Left renal pelvis (tissue), 4 donors: Measurements from ENCODE around the gene CAMSAP2. TPM values are rescaled to one million over a fixed set of nuclear protein-coding genes. Genes with fewer than 3 reads are reported as not detected.
A peak's percentile ranks its signal among the peaks of the same experiment; 100 is the strongest.
"Not testable (repeated sequence)": the region's sequence is repeated elsewhere in the genome, so short reads cannot be mapped to it uniquely, and the experiment has no call there.

Experiments
- DNase-seq, 4 donors: peaks; one replicate each; pipeline ENCODE4 v3.0.0-alpha.2; 2013; ENCODE audit warnings: low read depth in 4 of 4, low spot score in 3 of 4
- polyA plus RNA-seq, 4 donors: library from polyadenylated mRNA; unstranded; fragments of 120-200 nt; gene quantifications; one replicate each; pipeline ENCODE4 v1.2.1, GENCODE V29; 2013; ENCODE audit not compliant: insufficient read length in 4 of 4

Gene CAMSAP2
- polyA plus RNA-seq, 4 donors: 35.6 to 47.8 (median 38.4) TPM

DNA sequence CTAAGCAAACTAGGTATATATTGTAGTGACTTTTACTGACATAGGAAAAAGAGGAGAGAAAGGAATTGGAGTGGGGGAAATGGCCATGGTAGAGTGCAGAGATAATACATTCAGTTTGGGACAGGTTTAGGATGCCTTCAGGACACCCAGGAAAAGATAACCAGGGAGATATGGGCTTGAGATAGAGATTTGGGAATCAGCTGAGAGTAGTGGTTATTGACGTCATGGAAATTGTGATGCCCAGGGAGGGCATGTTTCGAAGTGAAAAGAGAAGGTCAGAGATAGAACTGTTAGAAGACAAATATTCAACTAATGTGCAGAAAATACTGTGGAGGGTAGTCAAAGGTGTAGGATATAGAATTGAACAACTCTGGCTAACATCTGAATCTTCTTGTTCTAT lies 40.6 kb downstream of the CAMSAP2 start:
- no peak for DNase-seq

DNA sequence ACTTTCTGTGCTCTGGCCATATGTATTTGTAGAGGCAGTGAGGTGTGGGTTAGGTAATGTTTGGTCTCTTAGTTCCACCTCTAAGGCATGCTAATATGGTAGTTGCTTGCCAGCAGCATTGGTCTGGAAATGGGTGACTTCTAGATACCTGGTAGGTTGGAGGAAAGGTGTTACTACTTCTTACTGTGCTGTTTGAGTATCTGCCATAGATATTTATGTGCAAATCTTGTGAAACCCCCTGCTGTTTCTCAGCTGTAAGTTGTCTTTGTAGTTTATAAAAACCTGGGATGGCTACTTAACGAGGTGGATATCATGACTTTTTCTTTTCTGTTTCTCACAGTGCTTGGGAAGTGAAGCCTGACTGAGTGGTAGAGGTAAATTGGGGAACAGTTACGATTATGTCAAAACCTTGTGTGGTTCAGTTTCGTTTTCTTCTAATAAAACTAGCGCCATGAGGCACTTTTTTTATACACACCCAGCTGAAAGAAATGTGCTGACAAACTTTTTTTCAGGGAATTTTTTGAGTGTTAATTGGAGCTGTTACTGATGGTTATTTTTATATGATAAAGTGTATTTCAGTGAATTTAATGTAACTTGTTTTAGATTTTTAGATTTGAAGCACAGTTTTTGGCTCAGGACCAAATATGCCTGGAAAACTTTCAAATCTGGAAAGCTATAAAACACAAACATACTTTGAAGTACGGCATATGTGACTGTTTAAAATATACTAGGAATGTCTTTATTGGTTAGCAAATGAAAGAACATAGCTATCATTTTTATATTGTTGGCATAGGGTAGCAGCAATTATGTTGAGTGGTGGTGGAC lies 42.1 kb downstream of the CAMSAP2 start:
- DNase-seq: peak in 2 of 4 donors; percentile 12 to 39

DNA sequence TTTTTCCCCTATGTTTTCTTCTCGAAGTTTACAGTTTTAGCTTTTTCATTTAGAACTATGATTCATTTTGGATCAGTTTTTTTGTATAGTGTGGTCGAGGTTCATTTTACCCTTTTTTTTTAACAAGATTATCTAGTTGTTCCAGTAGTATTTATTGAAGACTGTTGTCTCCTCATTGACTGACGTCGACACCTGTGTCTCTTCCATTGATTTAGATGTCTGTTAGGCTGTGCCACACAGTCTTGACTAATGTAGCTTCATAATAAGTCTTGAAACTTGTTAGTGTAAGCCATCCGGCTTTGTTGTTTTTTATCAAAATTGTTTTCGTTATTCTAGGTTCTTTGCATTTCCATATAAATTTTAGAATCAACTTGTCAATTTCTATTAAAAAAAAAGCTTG lies 45.2 kb downstream of the CAMSAP2 start:
- no peak for DNase-seq

DNA sequence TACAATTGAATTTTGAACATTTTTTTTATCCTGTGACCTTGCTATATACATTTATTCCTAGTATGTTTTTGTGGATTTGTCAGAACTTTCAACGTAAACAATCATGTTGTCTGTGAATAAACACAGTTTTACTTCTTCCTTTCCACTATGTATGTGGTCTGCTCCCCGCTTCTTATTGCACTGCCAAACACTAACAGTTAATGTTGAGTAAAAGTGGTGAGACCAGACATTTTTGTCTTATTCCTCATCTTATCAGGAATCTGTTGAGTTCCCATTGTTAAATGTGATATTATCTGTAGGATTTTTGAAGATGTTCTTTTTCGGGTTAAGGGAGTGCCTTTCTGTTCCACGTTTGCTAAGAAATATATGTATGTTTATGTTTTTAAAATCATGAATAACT lies 45.9 kb downstream of the CAMSAP2 start:
- no peak for DNase-seq

DNA sequence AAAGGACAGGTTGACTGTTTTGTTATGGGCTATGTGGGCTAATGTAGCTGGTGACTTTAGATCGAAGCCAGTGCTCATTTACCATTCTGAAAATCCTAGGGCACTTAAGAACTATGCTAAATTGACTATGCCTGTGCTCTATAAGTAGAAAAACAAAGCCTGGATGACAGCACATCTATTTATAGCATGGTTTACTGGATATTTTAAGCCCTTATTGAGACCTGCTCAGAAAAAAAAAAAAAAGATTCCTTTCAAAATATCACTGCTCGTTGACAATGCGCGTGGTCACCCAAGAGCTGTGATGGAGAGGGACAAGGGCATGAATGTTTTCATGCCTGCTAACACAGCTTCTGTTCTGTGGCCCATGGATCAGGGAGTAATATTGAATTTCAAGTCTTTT lies 48.1 kb downstream of the CAMSAP2 start:
- DNase-seq: no peak

DNA sequence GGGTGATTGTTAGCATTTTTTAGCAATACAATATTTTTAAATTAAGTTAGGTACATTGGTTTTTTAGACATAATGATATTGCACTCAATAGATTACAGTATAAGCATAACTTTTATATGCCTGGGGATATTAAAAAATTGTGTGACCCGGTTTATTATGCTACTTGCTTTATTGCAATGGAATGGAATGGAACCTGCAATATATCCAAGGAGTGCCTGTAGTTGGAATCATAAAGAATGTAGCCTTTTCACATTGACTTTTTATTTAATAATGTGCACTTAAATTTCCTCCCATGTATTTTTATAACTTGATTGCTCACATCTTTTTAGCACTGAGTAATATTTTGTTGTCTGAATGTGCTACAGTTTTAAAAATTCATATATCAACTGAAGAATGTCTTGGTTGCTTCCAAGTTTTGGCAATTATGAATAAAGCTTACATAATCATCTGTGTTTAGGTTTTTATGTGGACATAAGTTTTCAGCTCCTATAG lies 49.2 kb downstream of the CAMSAP2 start:
- DNase-seq: no peak

DNA sequence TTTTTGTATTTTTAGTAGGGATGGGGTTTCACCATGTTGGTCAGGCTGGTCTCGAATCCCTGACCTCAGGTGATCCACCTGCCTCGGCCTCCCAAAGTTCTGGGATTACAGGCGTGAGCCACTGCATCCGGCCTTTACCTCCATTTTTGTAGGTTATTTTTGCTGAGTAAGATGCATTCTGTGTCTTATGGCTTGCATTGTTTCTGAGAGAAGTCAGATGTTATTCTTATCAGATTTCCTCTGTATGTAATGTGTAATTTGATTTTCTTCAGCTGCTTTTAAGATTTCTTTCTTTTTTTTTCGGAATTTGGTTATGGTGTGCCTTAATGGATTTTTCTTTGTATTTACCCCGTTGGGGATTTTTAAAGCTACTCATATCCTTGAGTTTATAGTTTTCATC lies 52.3 kb downstream of the CAMSAP2 start:
- not testable (repeated sequence) for DNase-seq

DNA sequence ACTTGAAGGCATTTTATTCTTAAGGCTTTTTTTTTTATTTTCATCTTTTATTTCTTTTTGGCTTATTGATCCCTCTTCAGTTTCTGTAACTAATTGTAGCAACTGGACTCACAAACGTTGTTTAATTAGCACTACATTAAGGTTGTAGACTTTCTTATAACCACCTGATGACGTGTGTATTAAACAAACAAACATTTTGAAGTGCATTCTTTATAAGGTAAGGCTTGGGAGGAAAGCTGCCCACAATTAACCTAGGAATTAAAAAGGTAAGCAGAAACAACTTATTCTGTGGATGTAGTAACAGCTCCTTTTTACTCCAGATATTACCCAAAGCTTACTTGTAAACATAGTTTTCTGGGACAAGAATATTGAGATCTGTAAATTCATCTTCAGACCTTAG lies 55.0 kb downstream of the CAMSAP2 start:
- DNase-seq: no peak

DNA sequence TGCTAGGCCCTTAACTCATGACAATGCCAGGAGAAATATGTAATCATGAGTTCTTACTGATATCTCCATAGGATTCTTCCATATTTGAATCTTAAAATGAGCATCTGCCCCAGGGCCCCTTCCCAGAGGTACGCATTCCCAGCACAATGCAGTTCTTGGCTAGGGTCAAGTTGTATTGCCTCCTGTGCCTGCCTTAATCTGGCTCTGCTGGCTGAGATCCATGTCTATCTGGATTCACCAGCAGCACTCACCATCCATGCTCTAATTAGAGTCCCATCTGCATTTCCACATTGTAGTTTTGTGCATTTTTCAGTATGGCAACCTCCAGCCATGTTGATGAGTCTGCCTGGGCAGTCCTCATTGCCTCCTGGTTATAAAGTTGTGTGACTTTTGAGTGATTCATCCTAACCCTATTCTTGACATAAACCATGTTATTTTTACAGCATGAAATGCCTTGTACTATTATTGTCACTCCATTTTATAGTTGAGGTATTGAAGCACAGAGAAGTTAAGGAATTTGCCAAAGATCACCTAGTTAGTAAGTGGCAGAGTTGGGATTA lies 55.9 kb downstream of the CAMSAP2 start:
- no peak for DNase-seq

DNA sequence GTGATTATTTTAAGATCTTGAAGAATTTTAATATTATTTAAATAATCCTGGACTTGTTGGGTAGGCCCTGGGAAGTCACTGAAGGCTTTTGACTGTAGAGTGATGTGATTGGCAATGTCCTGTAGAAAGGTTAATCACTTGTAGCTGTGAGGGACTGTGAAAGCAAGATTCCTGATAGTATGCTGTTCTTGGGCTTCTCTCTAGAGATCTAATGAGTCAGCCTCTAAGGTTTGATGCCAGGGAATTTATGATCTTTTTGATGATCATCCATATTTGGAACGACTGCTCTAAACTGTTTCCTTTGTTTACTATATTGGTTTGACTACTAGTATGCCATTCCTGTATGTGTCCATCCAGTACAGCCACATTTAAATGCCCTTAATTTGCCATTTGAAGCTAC lies 56.5 kb downstream of the CAMSAP2 start:
- DNase-seq: no peak

DNA sequence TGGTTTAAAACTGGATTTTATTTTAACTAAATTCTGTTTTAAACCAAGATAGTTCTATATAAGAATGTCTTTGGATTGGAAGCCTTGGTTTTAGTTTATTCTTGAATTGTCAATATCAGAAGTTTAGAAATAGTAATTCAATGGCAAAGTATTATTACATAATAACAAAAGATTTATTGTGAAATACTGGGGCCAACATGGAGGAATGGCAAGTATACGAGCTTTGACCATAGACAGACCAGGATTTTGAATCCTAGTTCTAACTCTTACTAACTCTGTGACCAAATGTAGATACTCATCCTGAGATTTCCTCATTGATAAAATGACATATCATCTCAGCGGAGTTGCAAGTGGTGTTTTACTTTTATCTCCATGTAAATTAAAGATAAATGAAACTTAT lies 63.3 kb downstream of the CAMSAP2 start:
- no peak for DNase-seq

DNA sequence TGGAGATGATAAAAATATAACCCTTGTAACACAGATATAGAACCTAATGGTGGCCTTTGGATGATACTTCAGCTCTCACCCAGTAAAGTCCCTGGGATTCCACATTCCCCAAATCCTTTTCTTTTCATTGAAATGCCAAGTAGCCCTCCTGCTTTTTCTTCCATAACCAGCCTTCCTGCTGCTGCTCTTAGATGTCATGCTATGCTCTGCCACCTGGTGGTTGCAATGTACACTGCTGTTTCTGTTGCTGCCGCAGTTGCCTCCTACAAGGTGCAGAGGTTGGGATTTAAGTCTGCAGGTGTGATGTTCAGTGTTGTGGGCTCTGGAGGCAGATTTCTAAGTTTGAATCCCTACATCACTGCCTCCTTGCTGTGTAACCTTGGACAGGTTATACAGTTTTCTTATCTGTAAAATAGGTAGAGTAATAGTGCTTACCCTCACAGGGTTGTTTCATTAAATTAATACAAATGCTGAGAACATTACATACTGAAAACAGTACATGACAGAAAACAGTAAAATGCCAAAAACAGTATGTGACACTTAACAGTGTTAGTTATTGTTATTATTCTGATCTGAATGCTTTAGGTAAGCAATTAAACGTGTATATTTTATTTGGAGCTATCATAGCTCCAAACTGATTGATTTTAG lies 64.3 kb downstream of the CAMSAP2 start:
- peak; percentile 55 to 70 (median 60) for DNase-seq

DNA sequence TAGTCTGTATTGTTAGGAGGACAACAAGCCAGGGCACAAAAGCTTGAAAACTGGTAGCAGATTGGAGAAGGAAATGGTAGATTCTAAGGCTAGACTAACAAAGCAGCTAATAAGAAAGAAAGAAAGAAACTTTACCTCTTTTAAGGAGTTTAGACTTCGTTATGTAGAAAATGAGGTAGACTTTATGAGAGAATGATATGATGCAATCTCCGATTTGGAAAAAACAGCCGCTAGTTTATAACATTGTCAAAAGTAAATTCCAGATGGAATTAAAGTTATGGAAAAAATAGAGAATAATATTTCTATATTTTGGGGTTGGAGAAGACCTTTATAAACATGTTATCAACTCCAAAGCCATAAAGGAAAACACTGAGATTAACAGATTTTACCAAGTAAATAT lies 67.0 kb downstream of the CAMSAP2 start:
- no peak for DNase-seq

DNA sequence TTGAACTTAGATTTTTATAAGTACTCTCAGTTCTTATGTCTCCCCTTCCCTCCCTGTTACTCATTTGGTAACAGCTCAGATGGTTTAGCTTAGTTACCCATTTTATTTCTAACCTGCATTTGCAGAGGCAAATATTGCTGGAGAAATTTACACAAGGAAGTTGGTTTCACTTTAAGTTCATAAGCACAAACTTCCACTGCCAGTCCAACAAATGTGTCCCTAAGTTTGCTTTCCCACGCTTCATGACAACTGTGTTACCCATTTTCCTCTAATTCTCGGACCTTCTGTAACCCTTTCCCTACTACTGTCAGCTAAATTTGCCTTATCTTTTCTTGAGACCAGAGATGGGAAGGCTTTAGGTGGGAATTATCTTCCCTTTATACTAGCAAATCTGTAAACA lies 70.2 kb downstream of the CAMSAP2 start:
- DNase-seq: no peak

DNA sequence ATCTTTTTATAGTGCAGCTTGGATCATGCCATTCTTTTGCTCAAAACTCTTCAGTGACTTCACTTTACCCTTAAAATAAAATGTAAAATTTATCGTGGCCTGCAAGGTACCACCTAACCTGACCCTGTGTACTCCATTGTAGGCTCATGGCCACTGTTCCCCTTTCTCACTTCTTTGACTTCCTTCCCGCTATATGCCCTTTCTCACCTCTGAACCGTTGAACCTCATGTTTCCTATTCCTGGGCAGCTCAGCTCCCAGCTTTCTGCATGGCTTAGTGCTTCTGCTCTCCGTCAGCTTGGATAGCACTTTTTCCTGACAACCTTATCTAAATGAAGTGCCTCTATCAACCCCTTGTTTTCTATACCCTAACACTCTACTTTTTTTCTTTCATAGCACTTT lies 73.0 kb downstream of the CAMSAP2 start:
- no peak for DNase-seq

DNA sequence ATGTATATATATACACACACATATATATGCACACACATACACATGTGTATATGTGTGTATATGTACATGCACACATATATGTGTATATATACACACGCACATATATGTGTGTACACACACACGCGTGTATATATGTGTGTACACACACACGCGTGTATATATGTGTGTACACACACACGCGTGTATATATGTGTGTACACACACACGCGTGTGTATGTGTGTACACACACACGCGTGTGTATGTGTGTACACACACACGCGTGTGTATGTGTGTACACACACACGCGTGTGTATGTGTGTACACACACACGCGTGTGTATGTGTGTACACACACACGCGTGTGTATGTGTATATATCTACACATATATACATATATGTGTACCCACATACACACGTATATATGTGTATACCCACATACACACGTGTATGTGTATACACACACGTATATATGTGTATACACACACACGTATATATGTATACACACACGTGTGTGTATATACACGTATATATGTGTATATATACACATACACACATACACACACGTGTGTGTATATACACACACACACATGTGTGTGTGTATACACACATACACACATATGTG lies 78.0 kb downstream of the CAMSAP2 start:
- not testable (repeated sequence) for DNase-seq

DNA sequence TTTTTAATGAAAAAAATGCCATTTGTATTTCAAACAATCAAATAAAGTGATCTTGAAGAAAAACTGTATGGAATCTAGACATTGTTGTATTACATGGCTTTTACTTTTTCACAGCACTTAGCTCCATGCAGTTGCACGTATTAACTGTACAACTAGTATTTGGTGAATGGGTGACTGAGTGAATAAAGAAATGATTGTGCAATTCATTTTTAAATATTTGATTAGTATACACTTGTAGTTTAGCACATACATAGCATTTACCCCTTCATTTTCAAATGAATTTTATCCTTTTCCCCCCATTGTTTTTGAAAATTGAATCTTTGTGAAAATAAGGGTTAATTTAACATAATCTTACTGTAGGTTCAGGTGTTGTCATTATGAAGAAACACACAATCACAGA lies 79.6 kb downstream of the CAMSAP2 start:
- DNase-seq: no peak

DNA sequence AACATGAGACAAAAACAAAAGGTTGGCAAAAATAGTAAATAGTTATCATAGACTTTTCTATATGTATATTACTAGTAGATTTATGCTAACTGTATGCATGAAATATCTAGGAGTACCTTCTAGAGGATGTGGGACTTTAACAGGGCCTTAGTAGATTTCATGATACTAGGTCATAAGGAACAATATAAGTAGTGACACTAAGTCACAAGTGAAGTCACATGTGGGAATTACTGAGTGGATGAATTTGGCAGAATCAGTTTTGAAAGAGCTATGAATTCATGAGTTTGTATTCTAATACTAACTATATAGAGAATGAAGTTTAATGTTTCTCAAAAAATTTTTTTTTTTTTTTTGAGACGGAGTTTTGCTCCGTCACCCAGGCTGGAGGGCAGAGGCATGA lies 81.0 kb downstream of the CAMSAP2 start:
- no peak for DNase-seq

DNA sequence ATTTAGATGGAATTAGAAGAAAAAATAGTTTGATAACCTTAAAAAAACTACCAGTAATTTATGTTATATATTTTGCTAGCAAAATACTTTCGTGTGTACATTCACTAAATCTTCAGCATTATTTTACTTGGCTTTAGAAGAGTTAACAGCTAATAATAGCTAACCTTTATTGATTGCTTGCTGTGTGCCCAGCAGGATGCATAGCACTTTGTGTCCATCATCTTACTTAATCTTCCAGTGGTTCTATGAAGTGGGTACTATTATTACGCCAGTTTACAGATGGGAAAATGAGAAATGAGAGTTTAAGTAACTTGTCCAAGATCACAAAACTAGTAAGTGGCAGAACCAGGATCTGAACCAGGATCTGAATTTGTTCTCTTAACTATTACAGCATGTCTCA lies 92.4 kb downstream of the CAMSAP2 start:
- no peak for DNase-seq

DNA sequence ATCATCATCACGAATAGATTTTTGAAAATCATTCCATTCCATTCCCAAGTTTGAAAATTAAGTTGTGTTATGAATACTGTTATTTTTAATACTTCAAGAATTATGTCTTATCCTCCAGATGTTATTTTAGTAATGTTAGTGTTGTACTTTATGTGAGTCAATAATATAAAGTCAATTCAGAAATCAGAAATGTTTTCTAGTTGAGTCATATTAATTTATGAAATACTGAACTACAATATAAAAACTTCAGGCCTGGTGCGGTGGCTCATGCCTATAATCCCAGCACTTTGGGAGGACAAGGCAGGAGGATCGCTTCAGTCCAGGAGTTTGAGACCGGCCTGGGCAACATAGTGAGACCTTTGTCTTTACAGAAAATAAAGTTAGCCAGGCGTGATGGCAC lies 95.7 kb downstream of the CAMSAP2 start:
- no peak for DNase-seq

DNA sequence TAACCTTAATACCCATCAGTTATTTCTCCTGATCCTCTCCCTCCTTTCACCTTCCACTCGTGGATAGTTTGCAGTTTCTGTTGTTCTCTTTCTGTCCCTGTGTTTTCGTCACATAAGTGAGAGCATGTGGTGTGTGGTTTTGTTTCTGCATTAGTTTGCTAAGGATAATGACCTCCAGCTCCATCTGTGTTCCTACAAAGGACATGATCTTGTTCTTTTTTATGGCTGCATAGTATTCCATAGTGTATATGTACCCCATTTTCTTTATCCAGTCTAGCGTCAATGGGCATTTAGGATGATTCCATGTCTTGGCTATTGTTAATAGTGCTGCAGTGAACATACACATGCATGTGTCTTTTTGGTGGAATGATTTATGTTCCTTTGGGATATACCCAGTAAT lies 97.5 kb downstream of the CAMSAP2 start:
- DNase-seq: no peak
